Measurements from ENCODE around the gene MPST.

The MPST gene

DNA sequence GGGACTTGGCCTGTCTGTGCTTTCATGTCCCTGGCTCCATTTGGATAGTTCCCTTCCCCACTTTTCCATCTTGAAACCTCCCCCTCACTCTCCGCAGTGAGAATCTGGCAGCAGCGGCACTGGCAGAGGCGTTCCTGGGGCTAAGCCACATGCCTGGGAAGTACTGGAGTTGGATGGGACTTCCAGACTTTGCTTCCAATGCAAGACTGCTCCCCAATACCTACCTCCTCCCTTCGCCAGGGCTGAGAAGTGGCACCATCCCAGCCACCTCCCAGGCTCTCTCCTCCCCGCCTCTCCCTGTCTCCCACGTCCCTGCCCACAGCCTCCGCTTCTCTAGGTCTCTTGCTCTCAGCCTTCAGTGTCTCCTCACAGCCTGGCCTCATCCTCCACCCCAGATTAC, 16.9 kb upstream of the MPST start:
- Histone ChIP-seq H4K20me1 (ENCODE audit: control insufficient read depth, insufficient read depth, low read depth, low read length) (no peaks in the 10 kb centered on the region), H3K27ac (ENCODE audit: low read depth, low read length) (no peak overlapping the region), H3K36me3 (ENCODE audit: control insufficient read depth, low read length) (no peaks in the 10 kb centered on the region), H3K4me2 (ENCODE audit: low read length) (no peak overlapping the region), H3K9me2 (replicated peaks; ENCODE audit: control insufficient read depth, low read length) (no peaks in the 10 kb centered on the region), H3K9me3 (ENCODE audit: control insufficient read depth, insufficient read depth, low read length) (no peaks in the 10 kb centered on the region), H3K4me3 (ENCODE audit: low read length) (no peak overlapping the region), H3F3A (ENCODE audit: control insufficient read depth, insufficient read depth) (no peaks in the 10 kb centered on the region), H3K4me1 (ENCODE audit: control insufficient read depth, low read length) (no peaks in the 10 kb centered on the region), H3K27me3 (ENCODE audit: control insufficient read depth, low read length) (peaks cover 50% of the 10 kb centered on the region), H3K79me2 (ENCODE audit: control insufficient read depth, low read length) (no peaks in the 10 kb centered on the region)
- TF ChIP-seq EZH2phosphoT487 (IDR thresholded peaks at IDR 0.05; ENCODE audit: borderline replicate concordance, low read length), result no peak
- TF ChIP-seq, protein P1, sequence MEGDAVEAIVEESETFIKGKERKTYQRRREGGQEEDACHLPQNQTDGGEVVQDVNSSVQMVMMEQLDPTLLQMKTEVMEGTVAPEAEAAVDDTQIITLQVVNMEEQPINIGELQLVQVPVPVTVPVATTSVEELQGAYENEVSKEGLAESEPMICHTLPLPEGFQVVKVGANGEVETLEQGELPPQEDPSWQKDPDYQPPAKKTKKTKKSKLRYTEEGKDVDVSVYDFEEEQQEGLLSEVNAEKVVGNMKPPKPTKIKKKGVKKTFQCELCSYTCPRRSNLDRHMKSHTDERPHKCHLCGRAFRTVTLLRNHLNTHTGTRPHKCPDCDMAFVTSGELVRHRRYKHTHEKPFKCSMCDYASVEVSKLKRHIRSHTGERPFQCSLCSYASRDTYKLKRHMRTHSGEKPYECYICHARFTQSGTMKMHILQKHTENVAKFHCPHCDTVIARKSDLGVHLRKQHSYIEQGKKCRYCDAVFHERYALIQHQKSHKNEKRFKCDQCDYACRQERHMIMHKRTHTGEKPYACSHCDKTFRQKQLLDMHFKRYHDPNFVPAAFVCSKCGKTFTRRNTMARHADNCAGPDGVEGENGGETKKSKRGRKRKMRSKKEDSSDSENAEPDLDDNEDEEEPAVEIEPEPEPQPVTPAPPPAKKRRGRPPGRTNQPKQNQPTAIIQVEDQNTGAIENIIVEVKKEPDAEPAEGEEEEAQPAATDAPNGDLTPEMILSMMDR (IDR thresholded peaks at IDR 0.05; ENCODE audit: low read depth, low read length, poor library complexity, severe bottlenecking), result no peak

DNA sequence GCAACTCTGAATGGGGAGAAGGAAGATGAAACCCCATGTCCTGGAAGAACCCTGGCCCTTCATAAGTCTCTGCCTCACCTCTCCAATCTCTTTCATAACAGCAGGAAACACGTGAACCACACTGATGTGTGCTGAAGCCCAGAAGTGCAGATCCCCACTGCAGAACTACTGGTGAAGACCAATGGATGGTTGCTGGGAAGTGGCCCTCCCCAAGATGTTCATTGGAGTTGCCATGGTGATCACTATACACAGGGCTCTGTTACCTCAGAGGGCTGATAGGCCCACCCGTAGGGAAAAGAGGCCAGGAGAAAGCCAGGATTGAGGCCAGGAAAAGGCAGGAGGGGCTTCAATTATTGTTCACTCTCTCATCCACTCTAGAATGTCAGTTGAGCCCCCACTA, 11.9 kb upstream of the MPST start:
- no peak for TF ChIP-seq EZH2phosphoT487 (IDR thresholded peaks at IDR 0.05; ENCODE audit: borderline replicate concordance, low read length)
- TF ChIP-seq, protein P1 (IDR thresholded peaks at IDR 0.05; ENCODE audit: low read depth, low read length, poor library complexity, severe bottlenecking), result no peak
- Histone ChIP-seq H3K9me2 (replicated peaks; ENCODE audit: control insufficient read depth, low read length) (no peaks in the 10 kb centered on the region), H3F3A (ENCODE audit: control insufficient read depth, insufficient read depth) (no peaks in the 10 kb centered on the region), H4K20me1 (ENCODE audit: control insufficient read depth, insufficient read depth, low read depth, low read length) (no peaks in the 10 kb centered on the region), H3K36me3 (ENCODE audit: control insufficient read depth, low read length) (no peaks in the 10 kb centered on the region), H3K79me2 (ENCODE audit: control insufficient read depth, low read length) (no peaks in the 10 kb centered on the region), H3K9me3 (ENCODE audit: control insufficient read depth, insufficient read depth, low read length) (no peaks in the 10 kb centered on the region), H3K4me1 (ENCODE audit: control insufficient read depth, low read length) (no peaks in the 10 kb centered on the region), H3K27me3 (ENCODE audit: control insufficient read depth, low read length) (peaks cover 52% of the 10 kb centered on the region), H3K4me3 (ENCODE audit: low read length) (no peak overlapping the region), H3K27ac (ENCODE audit: low read depth, low read length) (no peak overlapping the region), H3K4me2 (ENCODE audit: low read length) (no peak overlapping the region)

DNA sequence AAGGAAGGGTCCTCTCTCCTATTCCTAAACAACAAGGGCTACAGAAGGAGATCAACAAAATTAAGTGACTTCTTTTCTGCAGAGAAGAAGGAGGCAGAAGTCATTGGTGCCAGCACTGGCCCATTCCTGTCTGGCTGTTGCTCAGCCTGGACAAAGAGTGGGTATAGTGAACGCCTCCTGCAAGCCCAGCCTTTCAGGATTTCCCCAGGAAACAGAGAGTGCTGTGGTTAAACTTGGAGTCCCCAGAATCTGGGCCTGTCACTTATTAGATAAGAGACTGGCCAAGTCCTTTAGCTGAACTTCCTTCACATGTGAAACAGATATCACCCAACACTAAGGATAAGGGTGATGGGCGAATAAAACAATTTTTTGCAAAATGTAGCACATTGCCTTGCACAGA, 11.2 kb upstream of the MPST start:
- no peaks in the 10 kb centered on the region for H3K4me1 ChIP-seq (ENCODE audit: control insufficient read depth, low read length)
- H3K4me2 ChIP-seq (ENCODE audit: low read length), result no peak overlapping the region
- H3K9me2 ChIP-seq (replicated peaks; ENCODE audit: control insufficient read depth, low read length), result no peaks in the 10 kb centered on the region
- H4K20me1 ChIP-seq (ENCODE audit: control insufficient read depth, insufficient read depth, low read depth, low read length), result no peaks in the 10 kb centered on the region
- peaks cover 49% of the 10 kb centered on the region for H3K27me3 ChIP-seq (ENCODE audit: control insufficient read depth, low read length)
- H3K27ac ChIP-seq (ENCODE audit: low read depth, low read length), result no peak overlapping the region
- H3F3A ChIP-seq (ENCODE audit: control insufficient read depth, insufficient read depth), result no peaks in the 10 kb centered on the region
- TF ChIP-seq, protein P1 (IDR thresholded peaks at IDR 0.05; ENCODE audit: low read depth, low read length, poor library complexity, severe bottlenecking), result no peak
- TF ChIP-seq EZH2phosphoT487 (IDR thresholded peaks at IDR 0.05; ENCODE audit: borderline replicate concordance, low read length), result no peak
- H3K9me3 ChIP-seq (ENCODE audit: control insufficient read depth, insufficient read depth, low read length), result no peaks in the 10 kb centered on the region
- H3K79me2 ChIP-seq (ENCODE audit: control insufficient read depth, low read length), result no peaks in the 10 kb centered on the region
- no peaks in the 10 kb centered on the region for H3K36me3 ChIP-seq (ENCODE audit: control insufficient read depth, low read length)
- no peak overlapping the region for H3K4me3 ChIP-seq (ENCODE audit: low read length)

DNA sequence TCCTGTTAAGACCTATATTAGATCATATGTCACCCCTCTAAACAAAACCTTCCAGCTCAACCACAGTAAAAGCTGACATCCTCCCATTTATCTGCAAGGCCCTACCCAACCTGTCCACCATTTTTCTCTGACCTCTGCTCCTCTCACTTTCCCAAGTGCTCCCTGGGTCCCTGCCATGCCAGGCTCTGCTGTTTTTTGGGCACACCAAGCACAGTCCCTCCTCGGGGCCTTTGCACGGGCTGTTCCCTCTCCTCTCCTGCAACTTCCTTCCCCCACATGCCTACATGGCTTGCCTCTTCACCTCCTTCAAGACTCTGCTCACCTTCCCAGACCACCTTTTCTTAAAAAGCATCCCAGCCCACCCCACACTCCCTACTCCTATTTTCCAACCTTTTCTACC, 10.1 kb upstream of the MPST start:
- no peaks in the 10 kb centered on the region for H3F3A ChIP-seq (ENCODE audit: control insufficient read depth, insufficient read depth)
- no peaks in the 10 kb centered on the region for H3K36me3 ChIP-seq (ENCODE audit: control insufficient read depth, low read length)
- TF ChIP-seq EZH2phosphoT487 (IDR thresholded peaks at IDR 0.05; ENCODE audit: borderline replicate concordance, low read length), result no peak
- TF ChIP-seq, protein P1 (IDR thresholded peaks at IDR 0.05; ENCODE audit: low read depth, low read length, poor library complexity, severe bottlenecking), result no peak
- no peaks in the 10 kb centered on the region for H4K20me1 ChIP-seq (ENCODE audit: control insufficient read depth, insufficient read depth, low read depth, low read length)
- H3K4me1 ChIP-seq (ENCODE audit: control insufficient read depth, low read length), result no peaks in the 10 kb centered on the region
- H3K27ac ChIP-seq (ENCODE audit: low read depth, low read length), result no peak overlapping the region
- H3K4me2 ChIP-seq (ENCODE audit: low read length), result no peak overlapping the region
- no peaks in the 10 kb centered on the region for H3K9me2 ChIP-seq (replicated peaks; ENCODE audit: control insufficient read depth, low read length)
- no peaks in the 10 kb centered on the region for H3K79me2 ChIP-seq (ENCODE audit: control insufficient read depth, low read length)
- peaks cover 44% of the 10 kb centered on the region for H3K27me3 ChIP-seq (ENCODE audit: control insufficient read depth, low read length)
- H3K9me3 ChIP-seq (ENCODE audit: control insufficient read depth, insufficient read depth, low read length), result no peaks in the 10 kb centered on the region
- H3K4me3 ChIP-seq (ENCODE audit: low read length), result no peak overlapping the region
